ENCODE results near the gene COG2.
"Not testable (repeated sequence)": the region's sequence is repeated elsewhere in the genome, so short reads cannot be mapped to it uniquely, and the experiment has no call there.

COG2 gene

DNA sequence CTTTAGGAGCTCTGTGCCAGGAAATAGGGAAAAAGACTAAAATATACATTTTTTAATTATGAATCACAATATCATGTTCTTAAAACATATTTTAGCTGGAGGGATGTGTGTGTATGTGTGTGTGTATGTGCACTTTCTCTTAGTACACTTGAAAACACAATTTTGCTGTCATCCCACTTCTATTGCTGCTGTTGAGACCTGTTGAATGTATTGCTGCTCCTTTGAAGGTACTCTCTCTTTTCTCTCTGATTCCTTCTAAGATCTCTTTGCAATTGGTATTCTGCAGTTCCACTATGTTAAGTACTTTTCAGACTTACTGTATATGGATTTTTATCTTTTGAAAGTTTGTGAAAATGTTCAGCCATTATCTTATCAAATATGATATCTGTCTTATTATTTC, 43.5 kb upstream of the COG2 start:
- Histone ChIP-seq H3K36me3 (no peaks in the 10 kb centered on the region), H3K9me3 (no peaks in the 10 kb centered on the region), H3K27ac (no peak overlapping the region), H3K4me1 (no peaks in the 10 kb centered on the region), H3K4me3 (no peak overlapping the region), H3K27me3 (no peaks in the 10 kb centered on the region)
- intact Hi-C loops (cut with DNase I; ENCODE audit: low total_unique reads): no loop called here
- TF ChIP-seq, protein P1, sequence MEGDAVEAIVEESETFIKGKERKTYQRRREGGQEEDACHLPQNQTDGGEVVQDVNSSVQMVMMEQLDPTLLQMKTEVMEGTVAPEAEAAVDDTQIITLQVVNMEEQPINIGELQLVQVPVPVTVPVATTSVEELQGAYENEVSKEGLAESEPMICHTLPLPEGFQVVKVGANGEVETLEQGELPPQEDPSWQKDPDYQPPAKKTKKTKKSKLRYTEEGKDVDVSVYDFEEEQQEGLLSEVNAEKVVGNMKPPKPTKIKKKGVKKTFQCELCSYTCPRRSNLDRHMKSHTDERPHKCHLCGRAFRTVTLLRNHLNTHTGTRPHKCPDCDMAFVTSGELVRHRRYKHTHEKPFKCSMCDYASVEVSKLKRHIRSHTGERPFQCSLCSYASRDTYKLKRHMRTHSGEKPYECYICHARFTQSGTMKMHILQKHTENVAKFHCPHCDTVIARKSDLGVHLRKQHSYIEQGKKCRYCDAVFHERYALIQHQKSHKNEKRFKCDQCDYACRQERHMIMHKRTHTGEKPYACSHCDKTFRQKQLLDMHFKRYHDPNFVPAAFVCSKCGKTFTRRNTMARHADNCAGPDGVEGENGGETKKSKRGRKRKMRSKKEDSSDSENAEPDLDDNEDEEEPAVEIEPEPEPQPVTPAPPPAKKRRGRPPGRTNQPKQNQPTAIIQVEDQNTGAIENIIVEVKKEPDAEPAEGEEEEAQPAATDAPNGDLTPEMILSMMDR (IDR thresholded peaks at IDR 0.05): no peak
- DNase-seq: no peak

- intact Hi-C loops (cut with DNase I; ENCODE audit: low total_unique reads): no loop called here
- no peak overlapping the region for H3K27ac ChIP-seq
- H3K9me3 ChIP-seq: no peaks in the 10 kb centered on the region
- H3K4me3 ChIP-seq: no peak overlapping the region
- no peaks in the 10 kb centered on the region for H3K4me1 ChIP-seq
- no peaks in the 10 kb centered on the region for H3K36me3 ChIP-seq
- DNase-seq: no peak
- TF ChIP-seq, protein P1 (IDR thresholded peaks at IDR 0.05): no peak
- H3K27me3 ChIP-seq: no peaks in the 10 kb centered on the region
Measured at GRCh38 chr1:230599926-230600656, 42.2 kb upstream of the COG2 start.

DNA sequence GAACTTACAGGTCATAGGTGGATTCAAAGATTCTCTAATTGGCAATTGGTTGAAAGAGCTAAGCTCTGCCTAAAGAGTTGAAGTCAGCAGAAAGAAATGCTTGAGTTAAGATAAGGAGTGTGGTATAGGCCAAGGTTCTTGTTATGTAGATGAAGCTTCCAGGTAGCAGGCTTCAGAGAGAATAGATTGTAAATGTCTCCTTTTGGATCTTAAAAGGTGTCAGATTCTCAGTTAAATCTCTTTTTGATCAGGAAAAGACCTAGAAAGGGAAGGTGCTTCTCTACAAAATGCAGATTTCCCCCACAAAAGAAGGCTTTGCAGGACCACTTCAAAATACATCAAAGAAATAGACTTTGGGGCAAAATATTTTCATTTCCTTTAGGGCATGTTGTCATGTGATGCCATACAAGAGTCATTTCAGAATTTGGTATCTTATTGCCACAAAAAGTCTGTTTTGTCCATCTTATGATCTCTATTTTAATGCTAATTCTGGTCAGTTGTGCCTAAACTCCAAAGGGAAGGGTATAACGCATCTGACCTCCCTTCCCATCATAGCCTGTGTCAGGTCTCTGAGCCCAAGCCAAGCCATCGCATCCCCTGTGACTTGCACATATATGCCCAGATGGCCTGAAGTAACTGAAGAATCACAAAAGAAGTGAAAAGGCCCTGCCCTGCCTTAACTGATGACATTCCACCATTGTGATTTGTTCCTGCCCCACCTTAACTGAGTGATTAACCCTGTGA, 41.5 kb upstream of the COG2 start:
- H3K27ac ChIP-seq; H3K27me3 ChIP-seq; DNase-seq; intact Hi-C loops (cut with DNase I; ENCODE audit: low total_unique reads); H3K36me3 ChIP-seq; H3K4me3 ChIP-seq; H3K9me3 ChIP-seq; H3K4me1 ChIP-seq: not testable (repeated sequence)

- Histone ChIP-seq H3K27me3 (peaks cover 0 to 3% of the 10 kb centered on the region in 2 donors), H3K9me3 (no peaks in the 10 kb centered on the region), H3K27ac (no peak overlapping the region), H3K4me3 (no peak overlapping the region), H3K4me1 (no peaks in the 10 kb centered on the region), H3K36me3 (no peaks in the 10 kb centered on the region)
- intact Hi-C loops (cut with DNase I; ENCODE audit: low total_unique reads): no loop called here
- DNase-seq: no peak
- TF ChIP-seq, protein P1 (IDR thresholded peaks at IDR 0.05): no peak
Measured at GRCh38 chr1:230609208-230609607, 33.1 kb upstream of the COG2 start.

DNA sequence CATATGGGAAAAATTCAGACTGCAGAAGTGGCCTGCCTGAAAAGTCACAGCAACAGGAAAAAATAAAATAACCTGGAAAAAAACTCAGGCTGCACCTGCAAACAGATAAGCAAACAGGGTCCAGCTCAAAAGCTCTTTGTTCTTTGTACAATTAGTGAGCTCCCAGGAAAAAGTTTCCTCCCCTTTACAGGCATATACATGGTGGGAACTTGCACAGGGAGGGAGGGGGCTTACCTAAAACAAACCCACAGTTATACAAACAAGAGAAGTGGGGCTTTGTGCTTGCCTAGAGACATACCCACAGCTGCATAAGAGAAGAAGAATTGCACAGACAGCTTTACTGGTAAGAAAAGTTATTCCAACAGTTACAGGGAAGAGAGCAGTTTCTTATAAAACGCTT, 31.7 kb upstream of the COG2 start:
- DNase-seq: no peak
- Histone ChIP-seq H3K9me3 (no peaks in the 10 kb centered on the region), H3K4me1 (no peaks in the 10 kb centered on the region), H3K4me3 (no peak overlapping the region), H3K27ac (no peak overlapping the region), H3K36me3 (no peaks in the 10 kb centered on the region), H3K27me3 (peaks cover 0 to 3% of the 10 kb centered on the region in 2 donors)
- TF ChIP-seq, protein P1 (IDR thresholded peaks at IDR 0.05): no peak
- intact Hi-C loops (cut with DNase I; ENCODE audit: low total_unique reads): no loop called here

- no peak overlapping the region for H3K27ac ChIP-seq
- no peak for DNase-seq
Measured at GRCh38 chr1:230611128-230611877, 31.0 kb upstream of the COG2 start.

More at GRCh38 chr1:230611128-230611877, 31.0 kb upstream of the COG2 start:
- intact Hi-C loops (cut with DNase I; ENCODE audit: low total_unique reads): no loop called here
- TF ChIP-seq, protein P1 (IDR thresholded peaks at IDR 0.05): no peak
- no peak overlapping the region for H3K4me3 ChIP-seq
- H3K27me3 ChIP-seq: peaks cover 0 to 3% of the 10 kb centered on the region in 2 donors
- H3K9me3 ChIP-seq: no peaks in the 10 kb centered on the region
- no peaks in the 10 kb centered on the region for H3K4me1 ChIP-seq
- no peaks in the 10 kb centered on the region for H3K36me3 ChIP-seq
